CD4-positive, alpha-beta memory T cell (primary cell): ENCODE data around the gene PTGER4. TPM values are rescaled to one million over a fixed set of nuclear protein-coding genes. Genes with fewer than 3 reads are reported as not detected.

Source experiments
- CTCF ChIA-PET: fragments of 350-600 bp; sonication (Branson Sonifier 250); formaldehyde crosslinking; loops from one replicate; lab custom pipeline; 2021; ENCODE audit warnings: inconsistent platforms; ENCODE audit not compliant: partially characterized antibody; lab: Charles Lee
- POLR2A ChIA-PET: fragments of 350-600 bp; sonication (Branson Sonifier 250); formaldehyde crosslinking; loops from one replicate; lab custom pipeline; 2021; ENCODE audit not compliant: partially characterized antibody; lab: Charles Lee
- DNase-seq, 5 donors: peaks; one replicate each; pipeline versions ENCODE4 v3.0.0 to v3.0.0-alpha.2; 2020 to 2022; ENCODE audit warnings: mixed read lengths in 1 of 5
- H3K27ac ChIP-seq: one replicate; pipeline ENCODE4 v1.7.0; 2013; ENCODE audit warnings: low read depth, low read length
- H3K27me3 ChIP-seq: 2 replicates; pipeline ENCODE4 v1.7.0; 2013; ENCODE audit warnings: mild to moderate bottlenecking, low read length, moderate library complexity; ENCODE audit not compliant: insufficient read depth
- H3K36me3 ChIP-seq: 2 replicates; pipeline ENCODE4 v1.7.0; 2013; ENCODE audit warnings: mild to moderate bottlenecking, low read length, moderate library complexity; ENCODE audit not compliant: insufficient read depth
- H3K4me1 ChIP-seq: 2 replicates; pipeline ENCODE4 v1.7.0; 2013; ENCODE audit warnings: mild to moderate bottlenecking, low read length, moderate library complexity; ENCODE audit not compliant: insufficient read depth
- H3K4me3 ChIP-seq, 2 donors: one replicate each; pipeline ENCODE4 v1.7.0; 2013; ENCODE audit warnings: low read length in 2 of 2, mild to moderate bottlenecking in 1 of 2
- H3K9me3 ChIP-seq, 2 donors: one replicate each; pipeline ENCODE4 v1.7.0; 2013; ENCODE audit warnings: low read length in 2 of 2, control low read depth in 1 of 2; ENCODE audit not compliant: control insufficient read depth in 1 of 2
- H3K27ac Mint-ChIP-seq, 7 donors: one replicate each; pipeline ENCODE4 v1.8.0; 2020 to 2021; ENCODE audit warnings: mixed read lengths in 7 of 7, mild to moderate bottlenecking in 6 of 7, inconsistent platforms in 3 of 7, moderate library complexity in 3 of 7
- H3K27me3 Mint-ChIP-seq, 2 donors: one replicate each; pipeline ENCODE4 v1.8.0; 2020 to 2021; ENCODE audit warnings: mixed read lengths in 2 of 2
- H3K36me3 Mint-ChIP-seq, 2 donors: one replicate each; pipeline ENCODE4 v1.8.0; 2020 to 2021; ENCODE audit warnings: mixed read lengths in 2 of 2, inconsistent platforms in 1 of 2, mild to moderate bottlenecking in 1 of 2
- H3K4me1 Mint-ChIP-seq, 4 donors: one replicate each; pipeline ENCODE4 v1.8.0; 2020 to 2021; ENCODE audit warnings: mixed read lengths in 4 of 4, mild to moderate bottlenecking in 1 of 4
- H3K4me3 Mint-ChIP-seq, 8 donors: one replicate each; pipeline ENCODE4 v1.8.0; 2020 to 2021; ENCODE audit warnings: mixed read lengths in 8 of 8, mild to moderate bottlenecking in 7 of 8, moderate library complexity in 6 of 8, inconsistent platforms in 3 of 8
- H3K9me3 Mint-ChIP-seq, 8 donors: one replicate each; pipeline ENCODE4 v1.8.0; 2020 to 2021; ENCODE audit warnings: mixed read lengths in 8 of 8, mild to moderate bottlenecking in 5 of 8, inconsistent platforms in 3 of 8, moderate library complexity in 1 of 8
- intact Hi-C: fragments of 100-400 bp; cut with micrococcal nuclease; formaldehyde crosslinking; loops from one replicate; pipeline ENCODE4 v1.15.1; 2023
- polyA plus RNA-seq, 2 donors: library from polyadenylated mRNA; unstranded; fragments of 300-500 nt; fragmentation: Illumina TruSeq; gene quantifications; one replicate each; pipeline ENCODE4 v1.2.3, GENCODE V29; 2021
- total RNA-seq, 2 experiments: library from RNA; stranded (reverse); gene quantifications; one replicate each; pipeline ENCODE4 v1.2.3, GENCODE V29; 2021

Gene PTGER4
- total and polyA plus RNA-seq, 4 experiments from 2014 or later, result 59.3 to 106 (median 63.8) TPM

DNA sequence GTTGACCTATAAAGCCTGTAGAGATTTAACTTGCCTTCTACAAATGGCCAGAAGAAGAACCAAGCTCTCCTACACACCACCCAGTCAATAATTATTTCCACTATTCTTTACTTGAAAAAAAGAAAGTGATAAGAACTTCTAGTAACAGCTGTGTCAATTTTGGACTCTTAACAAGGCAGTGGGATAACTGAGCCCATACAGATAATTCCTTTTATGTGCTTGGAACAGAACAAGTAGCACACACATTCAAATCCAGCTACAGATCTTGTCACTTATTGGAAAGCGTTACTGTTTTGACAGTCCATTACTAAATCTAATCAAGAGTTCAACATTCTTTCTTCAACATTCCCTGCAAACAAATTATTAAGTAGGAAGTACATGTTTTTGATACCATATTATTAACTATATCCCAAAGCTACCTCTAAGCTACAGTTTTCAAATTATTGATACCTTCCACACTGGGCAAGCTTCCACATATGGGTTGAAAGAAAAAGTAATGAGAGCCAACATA is 6.3 kb downstream of the PTGER4 start:
- Mint-ChIP-seq H3K4me3 (peak overlapping the region; percentile 92 to 100 (median 99)), H3K27ac (peak overlapping the region; percentile 88 to 98 (median 95)), H3K27me3 (no peaks in the 10 kb centered on the region), H3K36me3 (peaks cover 68 to 87% of the 10 kb centered on the region in 2 donors), H3K9me3 (peaks cover 0 to 4% (median 0%) of the 10 kb centered on the region in 8 donors), H3K4me1 (peaks cover 44 to 75% (median 59%) of the 10 kb centered on the region in 4 donors)
- Histone ChIP-seq H3K4me1 (peaks cover 66% of the 10 kb centered on the region), H3K9me3 (no peaks in the 10 kb centered on the region), H3K27me3 (no peaks in the 10 kb centered on the region), H3K36me3 (peaks cover 6% of the 10 kb centered on the region), H3K27ac (peak overlapping the region; percentile 59), H3K4me3 (peak overlapping the region; percentile 12 to 32)
- POLR2A ChIA-PET, result interaction anchor here (0.8 to 9.5 kb wide), 16 partner anchors 9 to 725 kb away, joined by 3 to 194 read pairs (median 4); no protein-coding TSS in a partner anchor
- intact Hi-C loops, result no loop called here
- CTCF ChIA-PET, result interaction anchor here (0.7 to 8.0 kb wide), 29 partner anchors 9 to 1190 kb away, joined by 3 to 58 read pairs (median 4); no protein-coding TSS in a partner anchor
- no peak for DNase-seq

DNA sequence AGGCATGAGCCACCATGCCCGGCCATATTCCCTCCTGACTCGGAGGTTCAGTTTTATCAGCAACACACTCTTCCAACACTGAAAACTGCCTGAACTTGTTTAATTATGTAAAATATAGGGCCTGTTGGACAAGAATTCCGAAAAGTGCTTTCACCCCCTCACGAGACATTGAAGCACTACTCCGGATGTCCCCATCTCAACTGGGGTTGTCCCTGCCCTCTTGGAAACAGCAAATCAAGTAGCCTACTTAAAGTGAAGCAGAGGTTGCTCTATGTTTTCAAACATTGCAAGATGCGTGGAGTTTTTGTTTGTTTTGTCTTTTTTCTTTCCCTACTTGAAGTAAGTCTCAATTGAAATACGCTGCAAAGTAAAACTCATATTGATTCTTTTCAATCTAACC is 7.6 kb downstream of the PTGER4 start:
- ChIA-PET CTCF (interaction anchor here (1.9 to 8.0 kb wide), 7 partner anchors 18 to 739 kb away, joined by 7 to 58 read pairs (median 15); no protein-coding TSS in a partner anchor), POLR2A (interaction anchor here (2.6 to 9.5 kb wide), 4 partner anchors 11 to 298 kb away, joined by 15 to 194 read pairs (median 20); no protein-coding TSS in a partner anchor)
- Histone ChIP-seq H3K4me1 (peaks cover 77% of the 10 kb centered on the region), H3K36me3 (peaks cover 15% of the 10 kb centered on the region), H3K27ac (peak overlapping the region; percentile 59), H3K9me3 (no peaks in the 10 kb centered on the region), H3K27me3 (no peaks in the 10 kb centered on the region), H3K4me3 (peak overlapping the region; percentile 30 to 46)
- intact Hi-C loops, result loop anchor here (1.0 kb wide), 2 partner anchors 277 to 666 kb away; no protein-coding TSS in a partner anchor
- DNase-seq, result peak in 3 of 5 donors; percentile 50 to 70 (median 56)
- Mint-ChIP-seq H3K4me3 (peak overlapping the region; percentile 92 to 100 (median 99)), H3K27me3 (no peaks in the 10 kb centered on the region), H3K9me3 (no peaks in the 10 kb centered on the region), H3K4me1 (peaks cover 49 to 88% (median 70%) of the 10 kb centered on the region in 4 donors), H3K36me3 (peaks cover 66 to 89% of the 10 kb centered on the region in 2 donors), H3K27ac (peak overlapping the region; percentile 91 to 98 (median 95))

DNA sequence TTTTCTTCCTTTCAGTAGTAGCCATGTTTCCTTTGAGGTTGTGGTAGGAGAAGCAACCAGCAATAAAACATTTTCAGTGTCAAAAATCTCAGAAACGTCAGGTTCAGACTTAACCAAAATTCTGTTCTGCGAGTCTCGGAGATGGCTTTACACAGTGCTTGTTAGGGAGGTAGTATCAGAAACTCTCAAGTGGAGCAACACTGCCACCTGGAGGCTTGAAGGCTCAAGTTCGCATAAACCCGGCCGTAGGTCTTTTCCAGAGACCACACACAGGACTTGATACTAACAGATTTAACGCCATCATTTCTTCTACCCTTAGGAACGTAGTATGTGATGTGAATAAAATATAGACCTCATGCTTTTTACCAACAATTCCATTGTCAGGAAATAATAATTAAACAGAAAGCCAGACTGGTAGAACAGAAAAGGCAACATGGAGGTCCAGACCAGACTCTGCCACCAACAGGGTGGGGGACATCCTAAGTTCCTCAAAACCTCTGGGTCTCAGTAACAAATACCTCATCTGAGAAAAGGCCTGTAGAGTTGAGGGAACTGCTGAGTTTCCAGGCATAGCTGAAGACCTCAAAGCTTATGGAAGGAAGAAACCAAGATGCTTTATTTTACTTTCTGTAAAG is 8.5 kb downstream of the PTGER4 start:
- H3K36me3 ChIP-seq, result peaks cover 18% of the 10 kb centered on the region
- H3K27me3 ChIP-seq, result no peaks in the 10 kb centered on the region
- Mint-ChIP-seq H3K9me3 (no peaks in the 10 kb centered on the region), H3K27me3 (no peaks in the 10 kb centered on the region), H3K4me3 (peak overlapping the region; percentile 92 to 100 (median 99)), H3K27ac (peak overlapping the region; percentile 91 to 98 (median 95)), H3K36me3 (peaks cover 60 to 84% of the 10 kb centered on the region in 2 donors), H3K4me1 (peaks cover 51 to 89% (median 73%) of the 10 kb centered on the region in 4 donors)
- H3K4me3 ChIP-seq, result peak overlapping the region in 1 of 2 donors; percentile 46
- DNase-seq, result peak; percentile 81 to 88 (median 84)
- intact Hi-C loops, result loop anchor here (1.0 to 2.0 kb wide), 11 partner anchors 48 to 1109 kb away; partner anchors contain the start of gene TTC33
- POLR2A ChIA-PET, result interaction anchor here (1.0 to 1.6 kb wide), 2 partner anchors 8 to 278 kb away, joined by 3 to 10 read pairs; partner anchors contain the start of gene PTGER4
- no peaks in the 10 kb centered on the region for H3K9me3 ChIP-seq
- CTCF ChIA-PET, result interaction anchor here (0.7 to 3.7 kb wide), 24 partner anchors 8 to 974 kb away, joined by 3 to 24 read pairs (median 4); partner anchors contain the start of gene PTGER4
- H3K4me1 ChIP-seq, result peaks cover 81% of the 10 kb centered on the region
- peak overlapping the region; percentile 59 for H3K27ac ChIP-seq

DNA sequence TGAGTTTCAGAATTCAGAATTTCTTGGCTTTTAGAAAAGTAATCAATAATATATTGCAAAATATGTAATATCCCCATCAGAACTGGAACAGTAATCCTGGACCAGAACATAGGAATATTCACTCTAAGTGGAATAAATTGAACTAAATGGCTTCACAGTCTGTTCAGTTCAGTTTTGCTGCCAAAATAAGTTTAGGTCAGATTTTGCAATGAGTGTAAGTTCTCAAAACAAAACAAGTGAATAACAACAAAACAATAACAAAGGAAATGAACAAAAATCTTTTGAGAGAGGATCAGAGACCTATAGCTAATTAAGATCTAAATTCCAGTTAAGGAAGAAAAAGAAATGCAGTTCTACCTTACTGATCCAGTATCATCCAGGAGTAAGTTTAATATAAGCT is 9.3 kb downstream of the PTGER4 start:
- no peak for DNase-seq
- Mint-ChIP-seq H3K27ac (peak overlapping the region; percentile 43 to 98 (median 95)), H3K9me3 (no peaks in the 10 kb centered on the region), H3K4me3 (peak overlapping the region in 5 of 8 donors; percentile 44 to 100 (median 92)), H3K27me3 (no peaks in the 10 kb centered on the region), H3K4me1 (peaks cover 51 to 85% (median 68%) of the 10 kb centered on the region in 4 donors), H3K36me3 (peaks cover 54 to 78% of the 10 kb centered on the region in 2 donors)
- Histone ChIP-seq H3K27ac (peak overlapping the region; percentile 59), H3K9me3 (no peaks in the 10 kb centered on the region), H3K4me1 (peaks cover 81% of the 10 kb centered on the region), H3K36me3 (peaks cover 18% of the 10 kb centered on the region), H3K27me3 (no peaks in the 10 kb centered on the region), H3K4me3 (no peak overlapping the region)
- intact Hi-C loops, result loop anchor here (1.0 to 2.0 kb wide), 11 partner anchors 47 to 1110 kb away; partner anchors contain the start of gene TTC33
- ChIA-PET POLR2A (interaction anchor here (0.6 to 1.6 kb wide), 4 partner anchors 9 to 278 kb away, joined by 3 to 10 read pairs (median 3); partner anchors contain the start of gene PTGER4), CTCF (interaction anchor here (0.7 to 3.7 kb wide), 27 partner anchors 9 to 974 kb away, joined by 3 to 24 read pairs (median 3); partner anchors contain the start of gene PTGER4)

DNA sequence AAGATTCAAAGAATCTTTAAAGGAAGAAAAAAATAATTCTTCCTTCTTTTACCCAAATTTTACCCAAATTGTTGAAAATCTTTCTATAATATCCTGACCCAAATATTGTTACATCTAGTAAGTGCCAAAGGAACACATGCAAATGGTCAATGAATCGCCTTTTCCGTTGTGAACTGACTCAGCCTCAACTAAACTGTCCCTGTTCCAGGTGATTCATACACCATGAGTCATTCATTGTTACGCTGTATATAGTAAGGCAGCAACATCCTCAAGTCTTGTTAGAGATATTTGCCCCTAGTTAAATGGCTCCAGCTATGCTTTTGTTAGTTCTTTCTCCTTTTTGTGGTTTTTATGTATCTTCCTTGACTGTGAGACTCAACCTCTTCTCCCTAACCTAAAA is 9.7 kb downstream of the PTGER4 start:
- peak overlapping the region; percentile 76 to 98 (median 85) for H3K27ac Mint-ChIP-seq
- peak overlapping the region in 7 of 8 donors; percentile 7 to 92 (median 44) for H3K4me3 Mint-ChIP-seq
- POLR2A ChIA-PET, result interaction anchor here (0.7 to 1.6 kb wide), 2 partner anchors 10 to 203 kb away, joined by 3 to 10 read pairs; partner anchors contain the start of gene PTGER4
- CTCF ChIA-PET, result interaction anchor here (0.8 to 3.7 kb wide), 20 partner anchors 9 to 975 kb away, joined by 3 to 24 read pairs (median 5); partner anchors contain the start of gene PTGER4
- peaks cover 49 to 85% (median 67%) of the 10 kb centered on the region in 4 donors for H3K4me1 Mint-ChIP-seq
- Histone ChIP-seq H3K9me3 (no peaks in the 10 kb centered on the region), H3K27ac (peak overlapping the region; percentile 59), H3K36me3 (peaks cover 22% of the 10 kb centered on the region), H3K27me3 (no peaks in the 10 kb centered on the region), H3K4me1 (peaks cover 80% of the 10 kb centered on the region), H3K4me3 (no peak overlapping the region)
- H3K27me3 Mint-ChIP-seq, result no peaks in the 10 kb centered on the region
- DNase-seq, result peak in 1 of 5 donors; percentile 78
- peaks cover 58 to 78% of the 10 kb centered on the region in 2 donors for H3K36me3 Mint-ChIP-seq
- H3K9me3 Mint-ChIP-seq, result no peaks in the 10 kb centered on the region
- intact Hi-C loops, result loop anchor here (2.0 kb wide), 3 partner anchors 65 to 253 kb away; partner anchors contain the start of gene TTC33

DNA sequence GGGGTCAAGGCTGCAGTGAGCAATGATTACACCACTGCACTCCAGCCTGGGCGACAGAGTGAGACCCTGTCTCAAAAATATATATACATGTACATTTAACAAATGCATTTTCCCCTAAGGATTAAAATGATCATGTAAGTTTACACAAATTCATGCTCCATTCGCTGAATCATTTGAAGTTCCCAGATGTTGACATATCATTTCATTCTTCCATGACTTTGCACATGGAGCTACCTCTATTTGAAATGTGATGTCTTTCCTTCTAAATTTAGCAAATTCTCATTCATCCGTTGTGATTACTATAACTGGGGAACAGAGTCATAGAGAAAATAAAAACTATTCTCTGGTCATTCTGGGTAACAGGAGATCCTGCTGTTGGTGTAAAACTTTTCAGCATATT is 10.6 kb downstream of the PTGER4 start:
- POLR2A ChIA-PET, result interaction anchor here (1.3 kb wide), 1 partner anchor 10 kb away, joined by 7 read pairs; the partner anchor contains the start of gene PTGER4
- intact Hi-C loops, result no loop called here

More for the DNA sequence above, 10.6 kb downstream of the PTGER4 start:
- H3K4me1 Mint-ChIP-seq, result peaks cover 48 to 82% (median 65%) of the 10 kb centered on the region in 4 donors
- Histone ChIP-seq H3K4me1 (peaks cover 72% of the 10 kb centered on the region), H3K4me3 (no peak overlapping the region), H3K36me3 (peaks cover 29% of the 10 kb centered on the region), H3K27me3 (no peaks in the 10 kb centered on the region), H3K27ac (no peak overlapping the region), H3K9me3 (no peaks in the 10 kb centered on the region)
- H3K4me3 Mint-ChIP-seq, result peak overlapping the region in 6 of 8 donors; percentile 21 to 78 (median 52)
- DNase-seq, result no peak
- H3K27me3 Mint-ChIP-seq, result no peaks in the 10 kb centered on the region
- peak overlapping the region in 6 of 7 donors; percentile 24 to 98 (median 59) for H3K27ac Mint-ChIP-seq
- peaks cover 59 to 79% of the 10 kb centered on the region in 2 donors for H3K36me3 Mint-ChIP-seq
- H3K9me3 Mint-ChIP-seq, result no peaks in the 10 kb centered on the region
- CTCF ChIA-PET, result interaction anchor here (0.8 to 3.7 kb wide), 10 partner anchors 9 to 976 kb away, joined by 3 to 24 read pairs (median 3); no protein-coding TSS in a partner anchor
